IPS-11a (cell line): ENCODE results near the gene CPVL.
A peak's percentile ranks its signal among the peaks of the same experiment; 100 is the strongest.

Source experiments
- H3K4me3 ChIP-seq: one replicate; pipeline ENCODE4 v1.5.1; 2013; ENCODE audit warnings: low read depth, low read length, control low read depth

Gene CPVL

GRCh38 chr7:29156907-29157452 lies 10.6 kb upstream of the CPVL start:
- H3K4me3 ChIP-seq: no peak overlapping the region

- H3K4me3 ChIP-seq: no peak overlapping the region
Measured at GRCh38 chr7:29154076-29154475, 7.7 kb upstream of the CPVL start.

GRCh38 chr7:29150856-29151255 lies 4.5 kb upstream of the CPVL start:
- H3K4me3 ChIP-seq: no peak overlapping the region

GRCh38 chr7:29149036-29149435 lies 2.7 kb upstream of the CPVL start:
- no peak overlapping the region for H3K4me3 ChIP-seq

GRCh38 chr7:29147821-29148220 lies 1.5 kb upstream of the CPVL start:
- no peak overlapping the region for H3K4me3 ChIP-seq

- peak overlapping the region; percentile 79 for H3K4me3 ChIP-seq
Measured at GRCh38 chr7:29146888-29147609, 712 bp upstream of the CPVL start.

GRCh38 chr7:29145553-29146056 lies 732 bp downstream of the CPVL start:
- H3K4me3 ChIP-seq: peak overlapping the region; percentile 79

GRCh38 chr7:29143751-29144150 lies 2.6 kb downstream of the CPVL start:
- H3K4me3 ChIP-seq: no peak overlapping the region

- no peak overlapping the region for H3K4me3 ChIP-seq
Measured at GRCh38 chr7:29142021-29142727, 4.2 kb downstream of the CPVL start.

GRCh38 chr7:29140873-29141468 lies 5.4 kb downstream of the CPVL start:
- no peak overlapping the region for H3K4me3 ChIP-seq

GRCh38 chr7:29139796-29140195 lies 6.5 kb downstream of the CPVL start:
- H3K4me3 ChIP-seq: no peak overlapping the region

GRCh38 chr7:29139191-29139590 lies 7.1 kb downstream of the CPVL start:
- no peak overlapping the region for H3K4me3 ChIP-seq

- no peak overlapping the region for H3K4me3 ChIP-seq
Measured at GRCh38 chr7:29138588-29138987, 7.7 kb downstream of the CPVL start.

- no peak overlapping the region for H3K4me3 ChIP-seq
Measured at GRCh38 chr7:29135846-29136245, 10.5 kb downstream of the CPVL start.

GRCh38 chr7:29132980-29133379 lies 13.4 kb downstream of the CPVL start:
- no peak overlapping the region for H3K4me3 ChIP-seq

- H3K4me3 ChIP-seq: no peak overlapping the region
Measured at GRCh38 chr7:29131678-29132077, 14.7 kb downstream of the CPVL start.

- H3K4me3 ChIP-seq: no peak overlapping the region
Measured at GRCh38 chr7:29130096-29130495, 16.2 kb downstream of the CPVL start.

GRCh38 chr7:29127527-29127926 lies 18.8 kb downstream of the CPVL start:
- no peak overlapping the region for H3K4me3 ChIP-seq

GRCh38 chr7:29126804-29127203 lies 19.5 kb downstream of the CPVL start:
- no peak overlapping the region for H3K4me3 ChIP-seq

- no peak overlapping the region for H3K4me3 ChIP-seq
Measured at GRCh38 chr7:29123626-29124190, 22.6 kb downstream of the CPVL start.

GRCh38 chr7:29122759-29123158 lies 23.6 kb downstream of the CPVL start:
- no peak overlapping the region for H3K4me3 ChIP-seq
